HepG2 (cell line): ENCODE data around the gene NT5DC2. TPM values are rescaled to one million over a fixed set of nuclear protein-coding genes. Genes with fewer than 3 reads are reported as not detected.

Experiments
- CEBPG ChIP-seq: IDR thresholded peaks from 2 replicates; pipeline ENCODE4 v1.6.1; 2016
- ELF4 ChIP-seq: sonication (generic); formaldehyde crosslinking; IDR thresholded peaks from 2 replicates; pipeline ENCODE4 v1.5.0; 2020; ENCODE audit warnings: missing genetic modification reagents, mild to moderate bottlenecking, moderate library complexity, borderline replicate concordance
- HNF4G ChIP-seq, 2 experiments: sonication (generic) in 1 of 2; formaldehyde crosslinking in 1 of 2; IDR thresholded peaks; 2 replicates each; pipeline versions ENCODE4 v1.4.0 to v1.6.1; 2011 to 2020; ENCODE audit warnings: borderline replicate concordance in 2 of 2, low read depth in 2 of 2, mild to moderate bottlenecking in 2 of 2, low read length in 1 of 2, missing genetic modification reagents in 1 of 2, moderate library complexity in 1 of 2
- NCOA2 ChIP-seq: sonication (generic); formaldehyde crosslinking; IDR thresholded peaks from 2 replicates; pipeline ENCODE4 v1.8.0; 2022; ENCODE audit warnings: inconsistent platforms
- NONO ChIP-seq, 2 experiments: fragments of 450-650 bp in 1 of 2; sonication (generic) in 1 of 2; formaldehyde crosslinking in 1 of 2; IDR thresholded peaks in 1 of 2; conservative IDR thresholded peaks in 1 of 2; 2 replicates each; pipeline versions ENCODE4 v1.6.1 to v1.8.0; 2017 to 2022; ENCODE audit warnings: mild to moderate bottlenecking in 1 of 2, missing genetic modification reagents in 1 of 2, moderate library complexity in 1 of 2
- RBFOX2 ChIP-seq: fragments of 200-400 bp; formaldehyde crosslinking; IDR thresholded peaks from 2 replicates; pipeline ENCODE4 v1.6.1; 2017; ENCODE audit warnings: low read depth, mild to moderate bottlenecking, low read length
- TAF1 ChIP-seq: sonication (generic); formaldehyde crosslinking; IDR thresholded peaks from 2 replicates; pipeline ENCODE4 v1.4.0; 2020; ENCODE audit warnings: missing genetic modification reagents
- YEATS4 ChIP-seq: sonication (generic); formaldehyde crosslinking; IDR thresholded peaks from 2 replicates; pipeline ENCODE4 v1.4.0; 2020; ENCODE audit warnings: missing genetic modification reagents, borderline replicate concordance
- ZBTB8A ChIP-seq: sonication (generic); formaldehyde crosslinking; IDR thresholded peaks from 2 replicates; pipeline ENCODE4 v1.4.0; 2020; ENCODE audit warnings: mild to moderate bottlenecking, low read depth, missing genetic modification reagents, borderline replicate concordance
- ZMYM4 ChIP-seq: sonication (generic); formaldehyde crosslinking; IDR thresholded peaks from 2 replicates; pipeline ENCODE4 v1.8.1; 2023; ENCODE audit warnings: mild to moderate bottlenecking, missing genetic modification reagents
- ZNF501 ChIP-seq: sonication (generic); formaldehyde crosslinking; IDR thresholded peaks from 2 replicates; pipeline ENCODE4 v1.5.1; 2020; ENCODE audit warnings: mild to moderate bottlenecking, moderate library complexity, missing genetic modification reagents
- ZNF615 ChIP-seq: sonication (generic); formaldehyde crosslinking; IDR thresholded peaks from 2 replicates; pipeline ENCODE4 v1.5.0; 2020; ENCODE audit warnings: mild to moderate bottlenecking, missing genetic modification reagents, borderline replicate concordance
- ZNF841 ChIP-seq: sonication (generic); formaldehyde crosslinking; IDR thresholded peaks from 2 replicates; pipeline ENCODE4 v1.8.1; 2023; ENCODE audit warnings: missing genetic modification reagents, borderline replicate concordance
- polyA plus RNA-seq, 8 experiments: library from polyadenylated mRNA; depleted of rRNA in 3 of 8; stranded (reverse) in 7 of 8; unstranded in 1 of 8; fragments of >200 nt; fragmentation: Illumina TruSeq in 4 of 8; extraction: Trizol in 4 of 8; gene quantifications; 2 replicates each; pipeline versions ENCODE4 v1.2.1 to v1.2.3, GENCODE V29; 2011 to 2016; ENCODE audit warnings: low read depth in 4 of 8, missing spikeins in 1 of 8, mixed read lengths in 1 of 8; ENCODE audit not compliant: insufficient read depth in 1 of 8
- total RNA-seq, 5 experiments: library from RNA; depleted of rRNA; stranded (reverse); fragments of >200 nt; fragmentation: Illumina TruSeq; extraction: Trizol; gene quantifications; 2 replicates each; pipeline ENCODE4 v1.2.3, GENCODE V29; 2016; ENCODE audit warnings: low read depth in 1 of 5
- TF ChIP-seq, protein P1 (sequence below): sonication (generic); formaldehyde crosslinking; IDR thresholded peaks from 2 replicates; pipeline ENCODE4 v1.4.0; 2020; ENCODE audit warnings: missing genetic modification reagents
- TF ChIP-seq, protein P2 (sequence below): sonication (generic); formaldehyde crosslinking; IDR thresholded peaks from 2 replicates; pipeline ENCODE4 v1.8.0; 2023; ENCODE audit warnings: mild to moderate bottlenecking, missing genetic modification reagents
- TF ChIP-seq, protein P3 (sequence below): sonication (generic); formaldehyde crosslinking; IDR thresholded peaks from 2 replicates; pipeline ENCODE4 v1.8.1; 2022; ENCODE audit warnings: mild to moderate bottlenecking, missing genetic modification reagents

Gene NT5DC2
- total and polyA plus RNA-seq, 2 of the 13 experiments (the other 11 are each of a cell fraction or from before 2014, with no cell fraction given): 131 to 240 TPM

DNA sequence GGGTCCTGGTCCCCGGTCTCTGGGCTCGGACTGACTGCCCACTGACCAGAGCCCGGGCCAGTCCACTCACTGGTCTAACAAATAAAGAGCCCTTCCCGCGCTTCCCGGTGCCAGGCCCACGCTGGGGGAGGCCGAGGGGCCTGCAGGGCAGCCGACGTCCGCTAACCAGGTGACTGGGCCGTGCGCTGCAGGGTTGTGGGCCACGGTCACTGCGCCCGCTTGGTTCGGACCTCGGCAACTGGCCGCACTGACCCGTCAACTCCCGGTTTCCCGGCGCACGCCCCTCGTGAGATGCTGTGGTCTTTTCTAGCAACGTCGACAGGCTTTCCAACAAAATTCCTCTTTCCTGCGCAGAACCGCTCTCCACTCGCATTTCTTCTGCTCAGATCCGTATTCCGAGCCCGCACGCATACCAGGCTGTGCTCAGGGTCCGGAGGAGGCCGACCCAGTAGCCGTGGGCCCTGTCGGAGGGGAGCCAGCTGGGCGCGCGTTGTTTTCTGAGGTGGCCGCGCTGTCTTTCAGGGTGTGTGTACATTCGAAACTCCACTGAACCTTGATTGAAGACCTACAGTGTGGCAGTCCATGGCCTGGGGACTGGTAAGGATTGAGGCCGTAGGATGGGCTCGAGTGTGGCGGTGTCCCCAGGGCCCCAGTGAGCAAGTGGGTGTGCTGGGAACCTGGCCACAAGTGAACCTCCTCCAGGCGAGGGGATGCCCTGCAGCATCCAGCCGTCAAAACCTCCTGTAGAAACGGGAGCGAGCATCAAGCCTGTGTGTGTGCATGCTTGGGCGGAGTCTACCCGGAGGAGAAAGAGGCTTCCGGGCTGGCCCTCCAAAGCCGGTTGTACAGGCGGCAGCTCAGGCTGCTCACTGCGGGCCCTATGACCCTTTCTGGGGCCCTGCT lies 875 bp upstream of the NT5DC2 start (continued):
- TF ChIP-seq, protein P1, sequence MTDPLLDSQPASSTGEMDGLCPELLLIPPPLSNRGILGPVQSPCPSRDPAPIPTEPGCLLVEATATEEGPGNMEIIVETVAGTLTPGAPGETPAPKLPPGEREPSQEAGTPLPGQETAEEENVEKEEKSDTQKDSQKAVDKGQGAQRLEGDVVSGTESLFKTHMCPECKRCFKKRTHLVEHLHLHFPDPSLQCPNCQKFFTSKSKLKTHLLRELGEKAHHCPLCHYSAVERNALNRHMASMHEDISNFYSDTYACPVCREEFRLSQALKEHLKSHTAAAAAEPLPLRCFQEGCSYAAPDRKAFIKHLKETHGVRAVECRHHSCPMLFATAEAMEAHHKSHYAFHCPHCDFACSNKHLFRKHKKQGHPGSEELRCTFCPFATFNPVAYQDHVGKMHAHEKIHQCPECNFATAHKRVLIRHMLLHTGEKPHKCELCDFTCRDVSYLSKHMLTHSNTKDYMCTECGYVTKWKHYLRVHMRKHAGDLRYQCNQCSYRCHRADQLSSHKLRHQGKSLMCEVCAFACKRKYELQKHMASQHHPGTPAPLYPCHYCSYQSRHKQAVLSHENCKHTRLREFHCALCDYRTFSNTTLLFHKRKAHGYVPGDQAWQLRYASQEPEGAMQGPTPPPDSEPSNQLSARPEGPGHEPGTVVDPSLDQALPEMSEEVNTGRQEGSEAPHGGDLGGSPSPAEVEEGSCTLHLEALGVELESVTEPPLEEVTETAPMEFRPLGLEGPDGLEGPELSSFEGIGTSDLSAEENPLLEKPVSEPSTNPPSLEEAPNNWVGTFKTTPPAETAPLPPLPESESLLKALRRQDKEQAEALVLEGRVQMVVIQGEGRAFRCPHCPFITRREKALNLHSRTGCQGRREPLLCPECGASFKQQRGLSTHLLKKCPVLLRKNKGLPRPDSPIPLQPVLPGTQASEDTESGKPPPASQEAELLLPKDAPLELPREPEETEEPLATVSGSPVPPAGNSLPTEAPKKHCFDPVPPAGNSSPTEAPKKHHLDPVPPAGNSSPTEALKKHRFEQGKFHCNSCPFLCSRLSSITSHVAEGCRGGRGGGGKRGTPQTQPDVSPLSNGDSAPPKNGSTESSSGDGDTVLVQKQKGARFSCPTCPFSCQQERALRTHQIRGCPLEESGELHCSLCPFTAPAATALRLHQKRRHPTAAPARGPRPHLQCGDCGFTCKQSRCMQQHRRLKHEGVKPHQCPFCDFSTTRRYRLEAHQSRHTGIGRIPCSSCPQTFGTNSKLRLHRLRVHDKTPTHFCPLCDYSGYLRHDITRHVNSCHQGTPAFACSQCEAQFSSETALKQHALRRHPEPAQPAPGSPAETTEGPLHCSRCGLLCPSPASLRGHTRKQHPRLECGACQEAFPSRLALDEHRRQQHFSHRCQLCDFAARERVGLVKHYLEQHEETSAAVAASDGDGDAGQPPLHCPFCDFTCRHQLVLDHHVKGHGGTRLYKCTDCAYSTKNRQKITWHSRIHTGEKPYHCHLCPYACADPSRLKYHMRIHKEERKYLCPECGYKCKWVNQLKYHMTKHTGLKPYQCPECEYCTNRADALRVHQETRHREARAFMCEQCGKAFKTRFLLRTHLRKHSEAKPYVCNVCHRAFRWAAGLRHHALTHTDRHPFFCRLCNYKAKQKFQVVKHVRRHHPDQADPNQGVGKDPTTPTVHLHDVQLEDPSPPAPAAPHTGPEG (CRISPR knock-in tag): peak; percentile 50; the same call in 1 of the 2 replicates
- no peak for TF ChIP-seq ZMYM4
- peak; percentile 58; the same call in 1 of the 2 replicates for TF ChIP-seq TAF1 (CRISPR knock-in tag)
- peak; percentile 24; the same call in 1 of the 2 replicates for TF ChIP-seq YEATS4
- peak; percentile 17; the same call in 1 of the 2 replicates for TF ChIP-seq ZBTB8A (CRISPR knock-in tag)
- TF ChIP-seq, protein P2, sequence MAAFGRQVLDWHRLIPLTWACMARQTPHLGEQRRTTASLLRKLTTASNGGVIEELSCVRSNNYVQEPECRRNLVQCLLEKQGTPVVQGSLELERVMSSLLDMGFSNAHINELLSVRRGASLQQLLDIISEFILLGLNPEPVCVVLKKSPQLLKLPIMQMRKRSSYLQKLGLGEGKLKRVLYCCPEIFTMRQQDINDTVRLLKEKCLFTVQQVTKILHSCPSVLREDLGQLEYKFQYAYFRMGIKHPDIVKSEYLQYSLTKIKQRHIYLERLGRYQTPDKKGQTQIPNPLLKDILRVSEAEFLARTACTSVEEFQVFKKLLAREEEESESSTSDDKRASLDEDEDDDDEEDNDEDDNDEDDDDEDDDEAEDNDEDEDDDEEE: peak; percentile 78
- peak; percentile 82 for TF ChIP-seq RBFOX2
- 0 out of 2 replicates have a peak, but pooled peaks have one; percentile 60 for TF ChIP-seq ZNF615 (CRISPR knock-in tag)
- no peak for TF ChIP-seq CEBPG
- no peak for TF ChIP-seq NONO (IDR thresholded peaks at IDR 0.05)
- TF ChIP-seq NONO (CRISPR knock-in tag; conservative IDR thresholded peaks at IDR 0.05): no peak; the same call in 1 of the 2 replicates
- TF ChIP-seq, protein P3, sequence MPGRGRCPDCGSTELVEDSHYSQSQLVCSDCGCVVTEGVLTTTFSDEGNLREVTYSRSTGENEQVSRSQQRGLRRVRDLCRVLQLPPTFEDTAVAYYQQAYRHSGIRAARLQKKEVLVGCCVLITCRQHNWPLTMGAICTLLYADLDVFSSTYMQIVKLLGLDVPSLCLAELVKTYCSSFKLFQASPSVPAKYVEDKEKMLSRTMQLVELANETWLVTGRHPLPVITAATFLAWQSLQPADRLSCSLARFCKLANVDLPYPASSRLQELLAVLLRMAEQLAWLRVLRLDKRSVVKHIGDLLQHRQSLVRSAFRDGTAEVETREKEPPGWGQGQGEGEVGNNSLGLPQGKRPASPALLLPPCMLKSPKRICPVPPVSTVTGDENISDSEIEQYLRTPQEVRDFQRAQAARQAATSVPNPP (CRISPR knock-in tag): no peak
- TF ChIP-seq NCOA2 (CRISPR knock-in tag): no peak
- TF ChIP-seq ZNF841 (CRISPR knock-in tag): no peak
- TF ChIP-seq ELF4: 0 out of 2 replicates have a peak, but pooled peaks have one; percentile 34
- TF ChIP-seq HNF4G (IDR thresholded peaks at IDR 0.05; ENCODE audit: borderline replicate concordance, low read depth, low read length): no peak
- no peak for TF ChIP-seq HNF4G (CRISPR knock-in tag; IDR thresholded peaks at IDR 0.05; ENCODE audit: borderline replicate concordance, low read depth)
- TF ChIP-seq ZNF501 (CRISPR knock-in tag): peak; percentile 84; the same call in 1 of the 2 replicates
